CMK (cell line): ENCODE data around the gene GBP2.
"Not testable (repeated sequence)": the region's sequence is repeated elsewhere in the genome, so short reads cannot be mapped to it uniquely, and the experiment has no call there.

Source experiments
- DNase-seq: peaks from one replicate; pipeline ENCODE4 v3.0.0-alpha.2; 2010; ENCODE audit warnings: low read depth

Gene GBP2

GRCh38 chr1:89126602-89127565 lies 970 bp upstream of the GBP2 start:
- not testable (repeated sequence) for DNase-seq

DNA sequence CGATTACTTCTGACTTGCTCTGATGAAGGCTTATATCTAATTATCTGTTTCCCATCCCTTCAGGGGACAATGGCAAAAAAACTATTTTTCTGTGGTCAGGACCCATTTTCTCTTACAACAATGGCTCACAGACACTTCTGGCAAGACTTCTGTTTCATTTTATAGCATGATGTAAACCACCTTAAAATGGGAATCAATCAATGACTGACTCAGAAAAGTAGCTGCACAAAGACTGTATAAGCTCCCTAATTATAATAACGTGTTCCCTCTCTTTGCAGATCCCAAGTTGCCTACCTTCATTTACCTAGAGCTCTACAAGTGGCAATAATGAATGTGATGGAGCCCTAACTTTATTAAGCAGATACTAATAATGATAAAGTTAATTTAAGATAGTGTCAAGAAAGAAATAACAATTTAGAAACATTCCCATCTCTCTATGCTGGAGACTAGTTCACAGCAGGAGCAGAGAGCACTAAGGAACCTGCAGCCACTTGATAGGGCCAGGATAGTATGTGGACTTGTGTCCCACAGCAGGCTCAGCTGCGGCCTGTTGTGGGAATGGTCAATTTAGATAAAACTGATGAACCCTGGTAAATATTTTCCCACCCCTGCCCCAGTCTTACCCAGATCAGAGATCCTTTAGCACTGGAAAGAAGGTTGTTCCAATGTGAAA lies 538 bp downstream of the GBP2 start:
- no peak for DNase-seq

- no peak for DNase-seq
Observed at GRCh38 chr1:89121641-89122040, 4.3 kb downstream of the GBP2 start.

DNA sequence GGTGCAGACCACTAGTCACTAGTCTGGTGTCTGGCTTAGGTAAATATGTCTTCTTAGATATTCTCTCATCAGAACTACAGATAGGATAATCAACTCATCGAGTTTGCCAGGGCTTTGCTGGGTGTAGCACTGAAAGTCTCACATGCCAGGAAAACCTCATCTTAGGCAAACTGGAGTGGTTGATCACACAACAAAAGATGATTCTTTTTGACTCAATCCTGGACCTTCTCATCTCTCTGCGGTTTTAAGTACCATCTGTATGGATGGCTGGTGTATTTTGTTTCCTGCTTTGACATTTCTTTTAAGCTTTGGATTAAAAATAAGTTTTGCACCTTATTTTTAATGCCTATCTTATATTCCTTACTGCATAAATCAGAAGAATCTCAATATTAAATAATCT lies 11.3 kb downstream of the GBP2 start:
- DNase-seq, result no peak

DNA sequence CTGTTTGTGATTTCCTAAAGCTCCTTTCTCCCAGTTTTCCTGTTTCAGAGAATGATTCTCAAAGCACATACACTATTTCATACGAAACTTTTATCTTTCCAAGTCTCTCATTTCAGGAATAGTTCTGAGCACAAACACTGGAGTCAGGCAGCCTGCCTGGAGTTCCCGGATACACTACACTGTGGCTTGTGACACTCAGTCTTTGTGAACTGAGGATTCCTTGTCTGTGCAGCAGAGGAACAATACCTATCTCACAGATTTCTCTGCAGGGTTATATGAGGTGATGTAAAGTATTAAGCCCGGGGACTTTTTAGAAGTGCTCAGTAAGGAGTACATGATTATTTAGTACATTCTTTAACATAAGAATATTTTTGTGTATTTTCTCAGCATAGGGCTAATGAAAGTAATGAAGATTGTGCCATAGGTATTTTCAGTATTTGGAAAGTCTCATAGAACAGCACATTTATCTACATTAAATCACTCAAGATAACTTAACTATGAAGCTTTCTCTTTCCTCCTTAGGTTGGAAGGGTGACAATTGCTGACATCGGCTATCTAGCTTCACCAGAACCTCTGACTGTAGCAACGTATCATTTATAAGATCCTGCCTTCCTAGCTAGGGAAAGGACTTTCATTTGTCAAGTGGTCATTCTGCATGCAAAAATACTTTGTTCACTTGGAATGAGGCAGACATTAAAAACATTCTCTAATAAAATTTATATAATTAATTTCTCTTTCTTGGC lies 12.9 kb downstream of the GBP2 start:
- DNase-seq, result no peak

- peak; percentile 49 for DNase-seq
Observed at GRCh38 chr1:89104687-89105086, 21.2 kb downstream of the GBP2 start.

DNA sequence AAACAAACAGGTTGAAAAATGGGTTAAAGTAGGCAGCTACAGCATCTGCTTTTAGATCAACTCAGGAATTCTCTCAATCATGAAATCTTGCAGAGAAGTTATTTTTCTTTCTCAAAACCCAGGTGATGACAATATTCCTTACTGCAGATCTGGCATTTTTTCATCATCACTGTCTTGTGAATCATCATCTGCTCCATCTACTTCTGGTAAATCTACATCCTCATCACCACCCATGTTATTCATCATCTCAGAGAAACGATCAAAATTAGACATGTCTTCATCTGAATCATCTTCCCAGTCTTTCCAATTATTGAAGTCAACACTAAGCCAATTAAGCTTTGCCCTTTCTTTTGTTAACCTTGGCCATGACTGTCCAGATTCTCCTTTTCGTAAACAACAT lies 21.8 kb downstream of the GBP2 start:
- DNase-seq, result no peak

GRCh38 chr1:89102021-89102420 lies 23.9 kb downstream of the GBP2 start:
- DNase-seq, result no peak

DNA sequence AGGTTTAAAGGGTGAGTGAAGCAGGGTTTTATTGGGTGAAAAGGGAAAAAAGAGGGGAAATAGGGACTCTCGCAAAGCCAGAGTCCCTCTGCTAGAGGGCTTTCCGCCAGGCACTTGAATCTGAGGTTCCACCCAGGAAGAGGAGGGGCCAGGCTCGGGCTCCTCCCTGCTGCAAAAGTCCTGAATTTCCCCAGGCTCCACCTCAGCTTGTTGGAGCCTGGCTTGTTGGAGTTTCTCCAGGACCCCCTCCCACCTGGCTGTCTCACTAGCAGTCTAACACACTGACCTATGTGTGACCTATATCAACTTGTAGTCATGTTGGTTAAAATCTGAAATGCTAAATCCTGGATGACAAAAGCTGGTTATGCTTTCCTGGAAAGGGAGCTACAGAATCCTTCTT lies 25.5 kb downstream of the GBP2 start:
- no peak for DNase-seq

DNA sequence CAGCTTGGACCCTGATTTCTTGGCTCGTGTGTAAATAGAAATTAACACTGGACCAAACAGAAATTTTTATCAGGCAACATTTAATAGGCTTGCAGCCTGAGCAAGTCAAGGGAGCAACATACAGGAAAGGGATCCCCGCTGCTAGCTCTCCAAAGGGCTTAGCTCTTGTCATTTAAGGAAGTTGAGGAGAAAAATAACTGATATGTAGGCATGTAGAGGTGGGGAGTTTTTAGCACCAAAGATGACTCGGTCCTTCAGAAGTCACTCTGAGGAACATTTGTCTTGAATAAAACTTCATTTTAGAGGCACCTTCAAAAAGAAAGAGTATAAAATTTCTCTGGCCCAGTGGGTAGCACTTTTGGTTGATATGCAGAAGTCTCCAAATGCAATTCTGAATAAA lies 27.1 kb downstream of the GBP2 start:
- no peak for DNase-seq

DNA sequence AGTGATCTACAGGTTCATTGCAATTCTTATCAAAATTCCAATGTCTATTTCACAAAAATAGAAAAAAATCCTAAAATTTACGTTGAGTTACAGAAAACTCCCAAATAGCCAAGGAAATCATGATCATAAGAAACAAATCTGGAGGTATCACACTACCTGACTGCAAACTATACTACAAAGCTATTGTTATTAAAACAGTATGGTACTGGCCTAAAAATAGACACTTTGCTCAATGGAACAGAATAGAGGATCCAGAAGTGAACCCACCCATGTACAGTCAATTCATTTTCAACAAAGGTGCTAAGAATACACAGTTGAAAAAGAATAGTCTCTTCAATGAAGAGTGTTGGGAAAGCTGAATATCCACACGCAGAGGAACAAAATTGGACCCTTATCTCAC lies 30.2 kb downstream of the GBP2 start:
- DNase-seq, result no peak

- DNase-seq, result no peak
Observed at GRCh38 chr1:89089962-89090361, 36.0 kb downstream of the GBP2 start.

DNA sequence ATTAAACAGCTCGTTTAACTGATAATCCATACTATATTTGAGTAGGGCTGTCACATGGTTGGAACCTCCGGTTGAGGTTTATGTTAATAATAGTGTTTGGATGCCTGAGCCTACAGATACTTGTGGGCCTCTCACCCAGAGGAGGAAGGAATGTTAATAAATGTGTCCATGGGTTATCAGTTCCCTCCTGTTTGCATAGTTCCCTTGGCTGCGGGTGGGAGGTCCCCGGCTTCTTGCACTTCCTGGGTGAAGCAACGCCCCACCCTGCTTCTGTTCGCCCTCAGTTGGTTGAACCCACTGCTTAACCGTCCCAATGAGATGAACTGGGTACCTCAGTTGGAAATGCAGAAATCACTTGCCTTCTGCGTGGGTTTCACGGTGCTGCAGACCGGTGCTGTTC lies 37.3 kb downstream of the GBP2 start:
- no peak for DNase-seq

- no peak for DNase-seq
Observed at GRCh38 chr1:89087241-89087640, 38.7 kb downstream of the GBP2 start.

DNA sequence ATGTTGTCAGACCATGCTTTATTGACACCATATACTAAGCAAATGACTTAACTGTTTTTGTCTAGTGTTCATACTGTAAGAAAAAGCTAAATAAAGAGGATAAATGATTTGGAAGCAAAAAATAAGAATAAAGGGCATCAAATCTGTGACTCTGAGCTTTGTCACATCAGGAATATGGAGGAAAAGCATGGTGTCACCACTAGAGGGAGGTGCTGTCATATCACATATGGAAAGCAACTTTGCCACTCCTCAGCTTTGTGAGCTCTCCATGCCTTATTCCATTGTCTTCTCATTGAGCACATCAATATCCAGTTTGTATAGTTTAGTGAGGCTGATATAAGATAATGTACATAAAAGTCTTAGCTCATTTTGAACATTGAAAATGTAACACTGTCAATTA lies 40.1 kb downstream of the GBP2 start:
- peak; percentile 14 for DNase-seq

DNA sequence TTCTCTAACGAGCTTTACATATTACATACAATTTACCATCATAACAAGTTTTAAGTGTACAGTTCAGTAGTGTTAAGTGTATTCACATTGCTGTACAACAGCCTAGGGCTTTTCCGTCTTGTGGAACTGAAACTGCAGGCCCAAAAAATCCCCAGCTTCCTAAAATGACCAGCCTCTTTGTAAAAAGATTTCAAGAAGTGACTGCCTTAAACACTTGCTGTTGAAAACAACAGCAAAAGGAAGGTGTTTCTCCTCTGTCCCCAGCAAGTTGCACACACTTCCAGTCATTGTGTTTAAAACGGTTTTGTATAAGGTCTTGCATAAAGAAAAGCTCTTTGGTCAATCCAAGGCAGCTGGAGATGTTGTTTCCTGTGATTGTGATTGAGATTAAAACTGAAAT lies 44.9 kb downstream of the GBP2 start:
- no peak for DNase-seq

DNA sequence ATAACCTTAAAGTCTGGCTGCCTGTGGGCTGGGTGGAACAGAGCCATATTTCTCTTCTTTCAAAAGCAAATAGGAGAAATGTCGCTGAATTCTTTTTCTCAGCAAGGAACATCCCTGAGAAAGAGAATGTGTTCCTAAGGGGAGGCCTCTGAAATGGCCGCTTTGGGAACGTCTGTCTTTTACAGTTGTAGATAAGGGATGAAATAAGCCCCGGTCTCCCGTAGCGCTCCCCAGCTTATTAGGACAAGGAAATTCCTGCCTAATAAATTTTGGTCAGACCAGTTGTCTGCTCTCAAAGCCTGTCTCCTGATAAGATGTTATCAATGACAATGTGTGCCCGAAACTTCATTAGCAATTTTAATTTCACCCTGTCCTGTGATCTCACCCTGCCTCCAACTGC lies 45.8 kb downstream of the GBP2 start:
- not testable (repeated sequence) for DNase-seq

DNA sequence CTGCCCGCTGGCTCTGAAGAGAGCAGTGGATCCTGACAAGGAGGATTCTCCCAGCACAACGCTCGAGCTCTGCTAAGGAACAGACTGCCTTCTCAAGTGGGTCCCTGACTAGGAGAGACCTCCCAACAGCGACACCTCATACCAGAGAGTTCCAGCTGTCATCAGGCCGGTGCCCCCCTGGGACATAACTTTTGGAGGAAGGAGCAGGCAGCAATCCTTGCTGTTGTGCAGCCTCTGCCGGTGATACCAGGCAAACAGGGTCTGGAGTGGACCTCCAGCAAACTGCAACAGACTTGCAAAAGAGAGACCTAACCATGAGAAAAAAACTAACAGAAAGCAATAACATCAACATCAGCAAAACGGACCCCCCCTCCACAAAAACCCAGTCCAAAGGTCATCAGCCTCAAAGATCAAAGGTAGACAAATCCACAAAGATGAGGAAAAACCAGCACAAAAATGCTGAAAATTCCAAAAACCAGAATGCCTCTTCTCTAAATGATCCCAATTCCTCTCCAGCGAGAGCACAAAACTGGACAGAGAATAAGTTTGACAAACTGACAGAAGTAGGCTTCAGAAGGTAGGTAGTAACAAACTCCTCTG lies 53.3 kb downstream of the GBP2 start:
- not testable (repeated sequence) for DNase-seq

DNA sequence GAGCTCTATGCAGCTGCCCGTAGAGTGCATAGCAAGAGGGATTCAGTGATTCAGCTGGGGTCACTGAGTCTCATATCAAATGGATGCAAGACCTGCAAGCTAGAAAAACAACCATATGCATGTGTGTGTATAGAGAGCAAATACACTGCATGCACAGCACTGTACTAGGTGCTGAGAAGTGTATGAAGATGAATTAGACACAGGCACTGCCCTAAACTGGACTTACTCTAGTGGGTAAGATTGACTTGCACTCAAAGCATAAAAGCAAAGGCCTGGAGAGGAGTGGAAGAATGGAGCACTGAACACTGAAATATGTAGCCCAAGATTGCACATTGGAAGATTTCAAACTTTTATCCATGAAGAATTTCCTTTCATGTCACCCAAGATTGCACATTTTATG lies 55.4 kb downstream of the GBP2 start:
- DNase-seq, result no peak

DNA sequence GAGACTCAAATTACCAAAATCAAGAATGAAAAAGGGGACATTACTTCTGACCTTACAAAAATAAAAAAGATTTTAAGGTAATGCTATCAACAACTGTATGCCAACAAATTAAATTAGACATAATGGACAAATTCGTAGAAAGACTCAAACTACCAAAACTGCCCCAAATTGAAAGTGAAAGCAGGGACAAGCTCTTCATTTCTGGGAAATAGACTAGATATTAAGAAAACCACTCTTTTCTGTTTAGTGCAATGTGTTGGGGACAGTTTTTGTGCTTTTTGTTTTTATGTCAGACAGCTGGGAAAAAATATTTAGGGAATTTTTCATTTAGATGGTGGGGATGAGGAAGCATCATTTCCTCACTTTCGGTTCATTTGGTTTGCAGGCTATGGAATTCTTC lies 56.0 kb downstream of the GBP2 start:
- no peak for DNase-seq

DNA sequence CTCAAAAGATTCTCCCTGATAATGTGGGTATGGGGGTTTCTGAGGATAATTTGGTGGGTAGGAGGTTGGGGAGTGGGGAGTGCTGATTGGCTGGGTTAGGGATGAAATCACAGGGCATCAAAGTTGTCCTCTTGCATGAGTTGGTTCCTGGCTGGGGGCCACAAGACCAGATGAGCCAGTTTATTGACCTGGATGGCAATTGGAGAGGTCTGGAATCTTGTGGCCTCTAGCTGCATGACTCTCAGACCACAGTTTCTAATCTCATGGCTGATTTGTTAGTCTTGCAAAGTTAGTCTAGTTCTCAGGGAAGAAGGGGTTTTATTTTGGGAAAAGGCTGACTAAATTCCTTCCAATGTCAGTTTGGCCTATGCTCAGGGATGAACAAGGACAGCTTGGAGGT lies 57.6 kb downstream of the GBP2 start:
- DNase-seq, result no peak
